Fibroblast of skin of left biceps (primary cell): ENCODE data around the gene KAZN.

ENCODE experiments used
- DNase-seq, 2 experiments: peaks; one replicate each; pipeline ENCODE4 v3.0.0-alpha.2; 2013; ENCODE audit warnings: low read depth in 2 of 2

The KAZN gene

GRCh38 chr1:14742181-14742980 is 143.9 kb downstream of the KAZN start:
- DNase-seq: peak; percentile 89 to 92

- no peak for DNase-seq
Observed at GRCh38 chr1:14743368-14743767, 144.9 kb downstream of the KAZN start.

GRCh38 chr1:14745001-14745720 is 146.7 kb downstream of the KAZN start:
- no peak for DNase-seq

GRCh38 chr1:14745789-14746188 is 147.3 kb downstream of the KAZN start:
- DNase-seq: no peak

GRCh38 chr1:14746393-14746792 is 147.9 kb downstream of the KAZN start:
- no peak for DNase-seq

GRCh38 chr1:14748151-14748550 is 149.7 kb downstream of the KAZN start:
- no peak for DNase-seq

- no peak for DNase-seq
Observed at GRCh38 chr1:14748977-14749376, 150.5 kb downstream of the KAZN start.

- no peak for DNase-seq
Observed at GRCh38 chr1:14750490-14750889, 152.0 kb downstream of the KAZN start.

- no peak for DNase-seq
Observed at GRCh38 chr1:14755518-14756252, 157.2 kb downstream of the KAZN start.

GRCh38 chr1:14756589-14757285 is 158.3 kb downstream of the KAZN start:
- DNase-seq: no peak

- no peak for DNase-seq
Observed at GRCh38 chr1:14757286-14757625, 158.8 kb downstream of the KAZN start.

- no peak for DNase-seq
Observed at GRCh38 chr1:14759042-14759818, 160.7 kb downstream of the KAZN start.

GRCh38 chr1:14759843-14760242 is 161.4 kb downstream of the KAZN start:
- DNase-seq: no peak

GRCh38 chr1:14760780-14761179 is 162.3 kb downstream of the KAZN start:
- no peak for DNase-seq

GRCh38 chr1:14761291-14762153 is 163.0 kb downstream of the KAZN start:
- no peak for DNase-seq

- no peak for DNase-seq
Observed at GRCh38 chr1:14763977-14764376, 165.5 kb downstream of the KAZN start.

- DNase-seq: no peak
Observed at GRCh38 chr1:14765773-14766172, 167.3 kb downstream of the KAZN start.

- no peak for DNase-seq
Observed at GRCh38 chr1:14767075-14767474, 168.6 kb downstream of the KAZN start.

GRCh38 chr1:14768582-14769304 is 170.3 kb downstream of the KAZN start:
- DNase-seq: no peak
